GM19397 (cell line): Measurements from ENCODE around the gene APOBR.
"Not testable (repeated sequence)": the region's sequence is repeated elsewhere in the genome, so short reads cannot be mapped to it uniquely, and the experiment has no call there.

Experiments
- ATAC-seq: cut with Tn5 transposase; IDR thresholded peaks from one replicate; pipeline ENCODE4 v1.9.1; 2021; ENCODE audit warnings: mild to moderate bottlenecking, moderate library complexity; ENCODE audit not compliant: unreplicated experiment

Gene APOBR

GRCh38 chr16:28497861-28498599, 3.6 kb downstream of the APOBR start:
- ATAC-seq: no peak

DNA sequence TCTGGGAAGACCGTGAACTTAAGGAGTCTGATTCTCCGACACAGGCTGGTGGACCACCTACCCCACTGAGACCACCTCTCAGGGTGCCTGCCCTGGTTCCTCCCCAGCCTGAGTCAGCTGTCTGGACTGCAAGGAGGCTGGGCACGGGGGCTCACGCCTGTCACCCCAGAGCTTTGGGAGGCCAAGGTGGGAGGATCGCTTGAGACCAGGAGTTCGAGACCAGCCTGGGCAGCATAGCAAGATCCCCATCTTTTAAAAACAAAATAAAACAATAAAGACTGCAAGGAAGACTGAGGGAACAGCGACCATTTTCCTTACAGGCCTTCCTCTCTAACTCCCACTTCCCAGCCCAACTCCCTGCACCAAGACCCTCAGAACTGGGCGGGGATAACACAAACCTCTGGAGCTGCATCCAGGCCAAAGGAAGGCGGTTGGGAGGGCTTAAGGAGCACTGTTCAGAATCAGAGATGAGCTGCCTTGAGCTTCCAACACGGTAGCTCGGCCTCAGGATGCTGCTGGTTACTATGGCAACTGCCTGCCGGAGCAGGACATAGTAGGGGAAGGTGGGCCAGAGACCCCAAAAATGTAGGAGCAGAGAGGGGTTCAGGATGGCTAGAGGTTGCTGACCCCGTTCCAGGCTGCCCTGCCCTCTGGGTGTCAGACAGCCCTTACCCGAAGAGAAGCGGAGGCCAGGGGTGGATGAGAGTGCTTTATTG, 4.4 kb downstream of the APOBR start:
- ATAC-seq: no peak

DNA sequence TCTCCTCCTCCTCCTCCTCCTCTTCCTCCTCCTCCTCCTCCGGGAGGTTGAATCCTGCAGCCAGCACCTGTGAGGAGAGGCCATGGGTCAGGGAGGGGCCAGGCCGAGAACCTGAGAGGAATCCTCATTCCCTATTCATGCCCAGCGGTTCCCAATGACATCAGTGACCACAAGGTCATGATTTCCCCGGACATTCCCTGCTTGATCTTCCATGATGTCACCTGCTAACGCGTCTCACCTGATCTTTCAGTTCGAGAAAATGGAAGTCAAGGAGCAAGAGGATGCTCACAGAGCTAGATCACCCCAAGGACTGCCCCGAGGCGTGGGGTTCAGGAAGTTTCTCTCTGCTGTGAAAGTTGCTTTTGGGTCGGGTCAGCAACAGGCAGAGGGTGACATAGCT, 5.4 kb downstream of the APOBR start:
- no peak for ATAC-seq

DNA sequence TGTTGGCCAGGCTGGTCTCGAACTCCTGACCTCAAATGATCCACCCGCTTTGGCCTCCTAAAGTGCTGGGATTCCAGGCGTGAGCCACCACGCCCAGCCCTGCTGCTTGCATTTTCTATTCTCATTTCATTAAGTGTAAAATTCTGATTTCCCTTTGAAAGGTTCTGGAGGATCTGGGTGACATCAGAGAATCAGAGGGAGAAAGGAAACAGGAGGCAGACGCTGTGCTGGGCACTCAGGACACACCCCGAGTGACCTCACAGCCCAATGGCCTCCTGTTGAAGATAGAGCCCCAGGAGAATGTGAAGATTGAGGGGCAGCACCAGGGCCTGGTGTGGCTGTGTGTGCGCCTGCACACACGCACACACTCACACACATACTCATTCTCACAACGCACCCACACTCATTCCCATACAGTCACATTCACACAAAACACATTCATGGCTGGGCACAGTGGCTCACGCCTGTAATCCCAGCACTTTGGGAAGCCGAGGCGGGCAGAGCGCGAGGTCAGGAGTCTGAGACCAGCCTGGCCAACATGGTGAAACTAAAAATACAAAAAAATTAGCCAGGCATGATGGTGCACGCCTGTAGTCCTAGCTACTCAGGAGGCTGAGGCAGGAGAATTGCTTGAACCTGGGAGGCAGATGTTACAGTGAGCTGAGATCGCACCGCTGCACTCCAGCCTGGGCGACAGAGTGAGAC, 6.2 kb downstream of the APOBR start:
- not testable (repeated sequence) for ATAC-seq

DNA sequence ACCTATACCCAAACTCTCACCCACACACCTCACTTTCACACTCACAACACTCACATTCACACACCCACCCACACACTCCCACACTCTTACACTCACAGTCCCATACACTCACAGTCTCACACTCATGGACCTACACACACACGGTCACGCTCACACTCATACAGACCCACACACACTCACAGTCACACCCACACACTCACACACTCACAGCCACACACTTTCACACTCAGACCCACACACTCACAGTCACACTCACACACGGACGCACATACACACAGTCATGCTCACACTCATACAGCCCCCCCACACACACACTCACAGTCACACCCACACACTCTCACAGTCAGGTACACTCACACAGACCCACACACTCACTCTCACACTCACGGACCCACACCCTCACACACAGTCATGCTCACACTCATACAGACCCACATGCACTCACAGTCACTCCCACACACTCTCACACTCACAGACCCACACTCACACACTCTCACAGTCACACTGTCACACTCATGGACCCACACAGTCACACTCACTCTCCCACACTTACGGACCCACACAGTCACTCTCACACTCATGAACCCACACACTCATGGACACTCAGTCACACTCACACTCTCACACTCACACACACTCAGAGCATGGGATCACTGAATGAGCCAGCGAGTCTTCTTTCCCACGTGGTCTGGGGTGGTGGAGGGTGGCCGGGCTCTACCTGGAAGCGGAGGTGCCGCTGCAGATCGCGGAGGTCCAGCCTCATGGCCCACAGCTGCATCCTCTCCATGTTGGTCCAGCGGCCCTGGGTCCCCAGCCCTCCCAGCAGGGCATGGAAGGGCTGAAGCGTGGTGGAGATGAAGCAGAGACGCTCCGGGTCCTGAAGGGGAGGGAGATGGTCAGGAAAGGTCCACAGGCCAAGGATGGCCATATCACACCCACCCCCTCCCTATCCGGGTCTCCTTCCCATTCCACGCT, 7.1 kb downstream of the APOBR start:
- no peak for ATAC-seq

DNA sequence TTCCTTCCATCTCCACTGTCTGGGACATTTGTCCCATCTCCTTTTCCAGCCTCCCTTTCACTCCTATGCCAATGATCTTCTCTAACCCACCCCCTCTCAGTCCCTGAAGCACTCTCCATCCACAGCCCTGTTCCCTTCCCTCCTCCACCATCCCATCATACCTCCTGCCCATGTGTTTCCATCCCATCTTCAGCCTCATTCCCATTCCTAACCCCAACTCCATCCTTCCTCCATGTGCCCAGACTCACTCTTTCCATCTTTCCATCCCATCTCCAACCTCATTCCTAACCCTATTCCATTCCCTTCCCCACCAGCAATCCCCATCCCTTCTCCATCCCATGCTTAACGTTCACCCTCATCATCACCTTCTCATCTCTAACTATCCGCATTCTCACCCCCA, 7.8 kb downstream of the APOBR start:
- ATAC-seq: no peak

GRCh38 chr16:28503470-28504259, 9.2 kb downstream of the APOBR start:
- ATAC-seq: no peak

DNA sequence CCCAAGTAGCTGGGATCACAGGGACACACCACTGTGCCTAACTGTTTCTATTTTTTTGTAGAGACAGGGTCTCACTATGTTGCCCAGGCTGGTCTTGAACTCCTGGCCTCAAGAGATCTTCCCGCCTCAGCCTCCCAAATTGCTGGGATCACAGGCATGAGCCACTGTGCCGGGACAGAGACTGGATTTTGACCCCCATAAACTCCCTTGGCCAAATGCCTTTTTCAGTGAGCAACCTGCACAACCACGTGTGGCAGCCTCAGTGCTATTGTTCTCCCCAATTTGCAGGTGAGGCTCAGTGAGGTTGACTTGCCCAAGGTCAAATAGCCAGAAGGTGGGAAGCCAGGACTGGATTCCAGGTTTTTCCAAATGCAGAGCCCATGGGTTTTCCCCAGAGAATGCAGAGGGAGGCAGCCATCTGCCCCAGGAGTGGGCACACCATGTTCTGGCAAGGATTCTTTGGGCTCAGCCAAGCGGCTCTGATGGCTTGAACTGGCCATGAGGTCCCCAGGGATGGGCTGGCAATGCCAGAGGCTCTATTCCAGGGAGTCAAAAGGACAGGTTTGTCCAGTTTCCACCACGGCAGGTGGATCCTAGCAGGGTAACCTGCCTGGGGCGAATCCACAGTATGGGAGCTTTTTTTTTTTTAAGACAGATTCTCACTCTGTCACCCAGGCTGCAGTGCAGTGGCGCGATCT, 10.4 kb downstream of the APOBR start:
- ATAC-seq: no peak

DNA sequence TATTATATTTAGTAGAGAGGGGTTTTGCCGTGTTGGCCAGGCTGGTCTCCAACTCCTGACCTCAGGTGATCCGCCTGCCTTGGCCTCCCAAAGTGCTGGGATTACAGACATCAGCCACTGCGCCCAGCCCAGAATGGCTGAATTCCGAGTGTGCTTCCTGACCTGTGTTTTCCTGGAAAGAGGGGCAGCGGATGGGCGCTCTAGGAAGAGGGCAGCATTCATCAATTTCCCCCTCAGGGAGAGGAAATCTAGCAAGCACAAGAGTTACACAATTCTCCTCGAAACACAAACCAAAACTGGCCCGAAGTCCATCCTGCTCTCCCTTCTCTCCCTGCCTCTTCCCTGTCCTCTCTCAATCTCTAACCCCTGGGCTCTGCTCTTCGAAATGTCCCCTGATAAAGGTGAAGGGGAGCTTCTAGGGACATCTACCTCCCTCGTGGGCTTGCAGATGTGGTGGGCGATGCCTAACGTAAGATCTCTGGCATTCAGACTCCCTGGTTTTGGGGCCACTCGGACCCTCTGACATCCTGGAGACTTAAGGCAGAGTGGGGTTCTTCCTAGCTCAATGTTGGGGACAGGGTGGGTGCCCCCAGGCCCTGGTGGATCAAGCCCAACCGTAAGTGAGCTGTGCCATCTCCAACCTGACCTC, 11.2 kb downstream of the APOBR start:
- ATAC-seq: no peak

GRCh38 chr16:28511031-28511430, 16.6 kb downstream of the APOBR start:
- no peak for ATAC-seq

DNA sequence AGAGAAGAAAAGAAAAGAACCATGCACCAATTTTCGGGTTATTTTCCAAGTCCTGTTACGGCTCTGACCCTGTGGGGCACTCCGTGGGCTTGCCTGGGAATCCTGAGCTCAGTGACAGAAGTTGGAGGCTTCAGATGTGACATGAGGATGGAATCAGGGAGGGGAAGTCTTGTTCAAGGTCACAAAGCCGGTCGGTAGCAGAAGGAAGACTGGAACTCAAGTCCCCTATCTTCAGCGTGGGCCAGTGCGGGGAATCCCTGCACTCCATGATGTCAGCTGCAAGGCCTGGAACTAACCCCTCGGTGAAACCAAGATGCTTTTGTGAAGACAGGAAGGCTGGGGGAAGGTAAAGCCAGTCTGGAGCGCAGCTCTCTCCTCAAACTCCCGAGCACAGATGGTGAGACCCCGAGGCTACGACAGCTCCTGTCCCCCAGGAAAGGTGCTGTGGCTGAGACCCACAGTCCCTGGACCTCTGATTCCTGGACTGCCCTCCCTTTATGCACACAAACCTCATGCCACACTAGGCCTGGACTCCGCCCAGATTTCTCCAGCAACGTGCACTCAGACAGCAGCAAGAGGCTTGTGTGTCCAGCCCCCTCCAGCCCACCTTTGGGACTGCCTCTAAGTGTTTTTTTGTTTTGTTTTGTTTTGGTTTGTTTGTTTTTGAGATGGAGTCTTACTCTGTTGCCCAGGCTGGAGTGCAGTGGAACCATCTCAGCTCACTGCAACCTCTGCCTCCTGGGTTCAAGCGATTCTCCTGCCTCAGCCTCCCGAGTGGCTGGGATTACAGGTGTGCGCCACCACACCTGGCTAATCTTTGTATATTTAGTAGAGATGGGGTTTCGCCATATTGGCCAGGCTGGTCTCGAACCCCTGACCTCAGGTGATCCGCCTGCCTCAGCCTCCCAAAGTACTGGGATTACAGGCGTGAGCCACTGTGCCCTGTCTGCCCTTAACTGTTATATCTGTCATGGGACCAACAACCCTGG, 17.7 kb downstream of the APOBR start:
- ATAC-seq: no peak

- no peak for ATAC-seq
Measured at GRCh38 chr16:28513484-28514181, 19.2 kb downstream of the APOBR start.

DNA sequence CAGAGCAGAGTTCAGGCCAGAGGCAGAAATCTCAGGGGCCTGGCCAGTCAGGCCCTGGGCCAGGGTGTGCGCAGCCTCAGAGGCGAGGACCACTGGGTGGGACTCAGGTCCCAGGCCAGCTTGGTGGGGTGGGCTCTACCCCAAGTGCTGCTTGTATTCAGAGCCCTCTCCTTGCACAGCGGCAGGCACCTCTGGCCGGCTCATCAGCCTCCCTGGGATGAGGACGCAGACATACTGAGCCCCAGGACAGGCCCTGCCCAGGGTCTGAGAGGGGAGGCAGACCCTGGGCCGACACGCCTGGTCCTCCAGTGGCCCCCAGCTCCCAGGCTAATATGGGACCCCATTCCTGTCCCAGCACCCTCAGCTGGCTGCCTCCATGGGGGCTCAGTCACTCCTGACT, 19.8 kb downstream of the APOBR start:
- no peak for ATAC-seq

DNA sequence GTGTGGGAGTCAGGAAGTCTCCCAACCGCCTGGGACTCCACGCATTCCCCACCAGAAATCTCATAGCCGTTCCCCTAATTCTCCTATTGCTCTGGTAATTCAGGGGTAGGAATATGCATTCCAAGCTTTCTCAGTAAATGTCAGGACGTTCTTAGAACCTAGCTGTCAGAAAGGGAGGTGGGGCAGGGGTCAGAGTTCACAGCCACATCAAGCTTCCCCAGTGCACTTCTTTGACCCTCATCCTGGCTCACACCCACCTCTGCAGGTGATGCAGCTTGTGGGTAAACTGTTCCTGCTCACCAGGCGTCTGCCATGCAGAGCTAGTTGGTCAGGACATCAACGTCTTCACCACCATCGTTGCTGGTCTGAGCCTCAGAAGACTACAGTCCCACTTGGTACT, 26.2 kb downstream of the APOBR start:
- no peak for ATAC-seq

DNA sequence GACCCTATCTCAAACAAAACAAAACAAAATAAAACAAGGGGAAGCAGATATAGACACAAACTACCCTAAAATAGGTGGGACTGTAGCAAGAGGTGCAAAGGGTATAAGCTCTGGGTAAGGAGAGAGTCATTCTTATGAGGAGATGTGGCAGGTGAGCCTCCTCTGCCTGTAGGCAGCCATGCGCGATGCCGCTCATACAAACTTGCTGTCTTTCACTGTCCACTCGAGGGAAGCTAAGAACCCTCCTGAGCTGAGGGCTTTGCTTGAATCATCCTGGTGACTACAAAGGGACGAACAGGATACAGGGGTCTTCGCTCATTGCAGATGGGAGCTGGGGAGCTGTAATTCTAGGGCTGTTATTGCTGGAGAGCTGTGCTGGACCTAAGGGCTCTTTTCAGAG, 27.0 kb downstream of the APOBR start:
- ATAC-seq: no peak

- ATAC-seq: no peak
Measured at GRCh38 chr16:28522792-28523191, 28.3 kb downstream of the APOBR start.

- ATAC-seq: no peak
Measured at GRCh38 chr16:28524681-28525171, 30.3 kb downstream of the APOBR start.
